Heart left ventricle (tissue), 16 donors: ENCODE data around the gene SAMD9. TPM values are rescaled to one million over a fixed set of nuclear protein-coding genes. Genes with fewer than 3 reads are reported as not detected.

Source experiments
- ATAC-seq, 4 donors: fragments of 200-7000 bp; cut with Tn5 transposase; one replicate each; pipeline ENCODE4 v1.9.1; 2020 to 2022; ENCODE audit warnings: moderate library complexity in 4 of 4, mild to moderate bottlenecking in 3 of 4, moderate number of reproducible peaks in 1 of 4
- DNase-seq, 5 donors: peaks; one replicate each; pipeline ENCODE4 v3.0.0-alpha.2; 2020
- H3K27ac ChIP-seq, 12 donors: fragments of 200-600 bp; sonication (generic) in 4 of 12; one replicate each; pipeline versions ENCODE4 v1.5.0 to v1.8.0; 2016 to 2022; ENCODE audit warnings: mild to moderate bottlenecking in 2 of 12
- H3K27me3 ChIP-seq, 9 donors: fragments of 200-600 bp; sonication (generic) in 2 of 9; one replicate each; pipeline versions ENCODE4 v1.5.1 to v1.8.0; 2016 to 2022; ENCODE audit warnings: mild to moderate bottlenecking in 3 of 9
- H3K36me3 ChIP-seq, 9 donors: fragments of 200-600 bp; sonication (generic) in 2 of 9; one replicate each; pipeline versions ENCODE4 v1.5.0 to v1.8.0; 2018 to 2022; ENCODE audit warnings: mild to moderate bottlenecking in 2 of 9
- H3K4me1 ChIP-seq, 12 donors: fragments of 200-600 bp; sonication (generic) in 4 of 12; one replicate each; pipeline versions ENCODE4 v1.5.0 to v1.8.0; 2016 to 2022; ENCODE audit warnings: mild to moderate bottlenecking in 3 of 12
- H3K4me3 ChIP-seq, 12 donors: fragments of 200-600 bp; sonication (generic) in 4 of 12; one replicate each; pipeline versions ENCODE4 v1.5.0 to v1.8.0; 2017 to 2022; ENCODE audit warnings: mild to moderate bottlenecking in 9 of 12, moderate library complexity in 4 of 12
- H3K9me3 ChIP-seq, 12 donors: fragments of 200-600 bp; sonication (generic) in 4 of 12; one replicate each; pipeline versions ENCODE4 v1.5.0 to v1.8.0; 2016 to 2022; ENCODE audit warnings: mild to moderate bottlenecking in 1 of 12
- CTCF ChIP-seq, 12 donors: fragments of 200-600 bp; sonication (generic) in 4 of 12; IDR thresholded peaks; one replicate each; pipeline versions ENCODE4 v1.5.0 to v1.8.0; 2018 to 2022; ENCODE audit warnings: antibody characterized with exemption in 12 of 12, mild to moderate bottlenecking in 5 of 12
- POLR2A ChIP-seq, 2 donors: fragments of 450-650 bp; IDR thresholded peaks; one replicate each; pipeline ENCODE4 v1.6.1; 2017; ENCODE audit warnings: antibody characterized with exemption in 2 of 2, mild to moderate bottlenecking in 2 of 2, moderate library complexity in 2 of 2
- WGBS, 4 donors: extraction: QIAGEN DNeasy Blood & Tissue Kit in 2 of 4; methylation state at CpG; one replicate each; pipeline versions ENCODE4 v1.1.5 to v1.1.7; 2013 to 2018; 5-methylcytosine and 5-hydroxymethylcytosine counted together
- intact Hi-C, 10 donors: fragments of 100-400 bp; cut with DNase I; formaldehyde crosslinking; loops; one replicate each; pipeline versions ENCODE4 v1.11.1 to v1.14.2; 2022
- polyA plus RNA-seq, 2 donors: library from polyadenylated mRNA; stranded (reverse); fragments of 200-250 nt; gene quantifications; one replicate each; pipeline ENCODE4 v1.2.3, GENCODE V29; 2013
- total RNA-seq, 9 donors: library from RNA; depleted of rRNA in 2 of 9; stranded (reverse); fragments of >200 nt in 2 of 9; fragmentation: NEBNext Ultra II Directional in 3 of 9; extraction: Animal tissue kit (Norgen Biotek cat#: 25700) in 3 of 9; gene quantifications; one replicate each; pipeline versions ENCODE4 v1.1.0 to v1.2.4, GENCODE V29; 2016 to 2023
- donor health status: ischemic (EF 13 %, LVEDD 7.1; RV severe dilation, severe dysfunction).
- donor health status: healthy with polysubstance abuse.
- donor health status: DM: no; HTN: yes; CAD: no.
- donor health status: DM: no; HTN: no; CAD: no.
- donor health status: ischemic (EF 25% LVEDD 6.9; RV normal size, moderate dysfunction).
- donor health status: ischemic (EF 25% LVEDD 5.7; RV mildly dilated, moderate dysfunction).
- donor health status: healthy.
- donor health status: DM: yes; HTN: yes; CAD: no.
- donor health status: ischemic (EF 35%, LVEDD 5.7; RV mildly dilated, moderate dysfunction).
- donor health status: nonischemic (EF 11% LVEDD 7.7; RV severe dilation, severe dysfunction).
- donor health status: DM: yes; HTN: yes; CAD: no.
- donor health status: PGD.
- donor health status: ischemic (EF 29% LVEDD 5.4; RV normal size, mild dysfunction).
- donor health status: nonischemic (EF 23%, LVEDD 6.1; RV moderate dilation, normal function).

SAMD9 gene
- total and polyA plus RNA-seq, 11 donors = 1.1 to 9.5 (median 3.1) TPM

DNA sequence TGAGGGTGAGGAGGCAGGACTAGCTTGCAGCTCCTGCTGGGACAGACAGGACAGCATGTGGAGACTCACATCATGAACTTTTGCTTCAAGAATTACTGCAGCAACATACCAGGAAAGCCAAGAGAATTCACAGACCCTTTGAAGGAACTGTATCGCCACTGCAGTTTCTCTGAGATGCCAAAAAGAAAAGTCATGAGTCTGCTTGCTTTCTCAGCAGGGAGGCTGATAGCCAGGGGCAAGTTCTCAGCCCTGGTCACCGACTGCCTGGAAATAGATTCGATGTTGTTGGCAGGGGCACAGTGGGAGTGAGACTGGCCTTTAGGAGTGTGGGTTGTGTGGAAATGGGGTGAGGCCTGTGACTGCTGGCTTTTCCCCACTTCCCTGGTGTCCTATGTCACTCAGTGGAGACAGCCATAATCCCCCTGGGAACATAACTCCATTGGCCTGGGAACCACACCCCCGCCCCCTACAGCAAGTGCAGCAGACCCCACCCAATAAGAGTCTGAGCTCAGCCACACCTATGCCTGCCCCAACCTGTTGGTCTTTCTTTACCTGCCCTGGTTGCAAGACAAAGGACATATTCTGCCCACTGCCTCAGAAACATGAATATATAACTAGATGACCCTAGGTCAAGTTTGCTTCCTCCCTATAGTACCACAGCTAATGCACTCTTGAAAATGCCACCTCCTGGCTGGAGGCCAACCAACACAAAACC is 1.6 kb upstream of the SAMD9 start:
- DNase-seq (no peak), ATAC-seq (no peak)
- TF ChIP-seq CTCF (IDR thresholded peaks at IDR 0.05) (no peak), POLR2A (IDR thresholded peaks at IDR 0.05) (no peak)
- WGBS, 4 donors = 52 to 78% (median 72%) methylated on average over 4 of the region's 4 CpGs
- intact Hi-C loops = no loop called here
- Histone ChIP-seq H3K36me3 (peaks cover 0 to 13% (median 2%) of the 10 kb centered on the region in 9 donors), H3K27ac (no peak overlapping the region), H3K4me1 (peaks cover 0 to 27% (median 5%) of the 10 kb centered on the region in 12 donors), H3K9me3 (peaks cover 0 to 41% (median 2%) of the 10 kb centered on the region in 12 donors), H3K27me3 (no peaks in the 10 kb centered on the region), H3K4me3 (no peak overlapping the region)

- WGBS, 4 donors = 42 to 59% (median 51%) methylated on average over 1 of the region's 1 CpG
- intact Hi-C loops = no loop called here
- peaks cover 0 to 31% (median 4%) of the 10 kb centered on the region in 9 donors for H3K36me3 ChIP-seq
- H3K4me1 ChIP-seq = peaks cover 0 to 27% (median 5%) of the 10 kb centered on the region in 12 donors
- H3K27ac ChIP-seq = peak overlapping the region in 11 of 12 donors; percentile 9 to 87 (median 73)
- ATAC-seq (no peak), DNase-seq (no peak)
- H3K27me3 ChIP-seq = no peaks in the 10 kb centered on the region
- H3K4me3 ChIP-seq = peak overlapping the region; percentile 13 to 73 (median 51)
- peaks cover 0 to 41% (median 3%) of the 10 kb centered on the region in 12 donors for H3K9me3 ChIP-seq
- TF ChIP-seq POLR2A (IDR thresholded peaks at IDR 0.05) (no peak), CTCF (IDR thresholded peaks at IDR 0.05) (no peak)
These were observed 452 bp downstream of the SAMD9 start for GRCh38 chr7:93117327-93117726.

DNA sequence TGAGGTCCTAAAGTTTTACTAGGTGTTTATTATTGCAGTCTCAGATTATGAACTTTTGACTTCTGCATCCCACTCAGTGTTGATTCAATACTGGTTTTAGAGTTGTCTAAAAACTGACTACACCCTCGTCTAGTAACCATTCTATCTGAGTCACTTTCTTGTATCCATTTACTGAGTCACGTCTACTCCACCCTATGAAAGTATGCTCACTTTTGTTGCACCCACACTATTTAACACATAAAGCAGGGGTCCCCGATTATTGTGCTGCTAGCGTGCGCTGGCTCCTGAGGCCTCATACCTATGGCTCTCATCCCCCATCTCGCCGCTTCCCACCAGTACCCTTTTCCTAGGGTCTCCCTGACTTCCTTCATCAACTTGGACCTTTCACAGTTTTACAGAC is 2.0 kb downstream of the SAMD9 start:
- Histone ChIP-seq H3K9me3 (peaks cover 0 to 51% (median 10%) of the 10 kb centered on the region in 12 donors), H3K4me1 (peaks cover 0 to 27% (median 5%) of the 10 kb centered on the region in 12 donors), H3K4me3 (peak overlapping the region in 2 of 12 donors; percentile 63 to 73), H3K36me3 (peaks cover 0 to 44% (median 4%) of the 10 kb centered on the region in 9 donors), H3K27me3 (no peaks in the 10 kb centered on the region), H3K27ac (no peak overlapping the region)
- 81 to 92% (median 88%) methylated on average over 7 of the region's 7 CpGs for WGBS, 4 donors
- peak in 1 of 4 donors; percentile 43 for ATAC-seq
- no peak for TF ChIP-seq POLR2A (IDR thresholded peaks at IDR 0.05)
- TF ChIP-seq CTCF (IDR thresholded peaks at IDR 0.05) = no peak
- intact Hi-C loops = no loop called here
- DNase-seq = no peak

DNA sequence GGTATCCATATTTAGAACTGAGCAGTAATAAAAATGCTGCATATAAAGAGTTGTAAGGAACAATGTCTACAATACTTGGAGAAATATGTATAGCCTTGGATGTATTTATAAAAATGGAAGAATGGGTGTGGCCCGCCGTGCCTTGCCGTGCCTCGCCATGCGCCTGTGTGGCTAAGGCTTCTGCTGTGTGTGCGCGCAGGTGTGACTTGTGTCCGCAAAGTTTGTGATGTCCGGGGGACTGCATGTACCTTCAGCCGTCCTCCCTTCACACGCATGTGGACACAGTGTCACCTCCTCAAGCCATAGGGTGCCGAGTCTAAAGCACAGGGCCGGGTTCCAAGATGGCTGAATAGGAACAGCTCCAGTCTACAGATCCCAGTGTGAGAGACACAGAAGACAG is 9.8 kb downstream of the SAMD9 start:
- no peak for TF ChIP-seq CTCF (IDR thresholded peaks at IDR 0.05)
- no peak for TF ChIP-seq POLR2A (IDR thresholded peaks at IDR 0.05)
- DNase-seq = no peak
- H3K36me3 ChIP-seq = peaks cover 9 to 84% (median 38%) of the 10 kb centered on the region in 9 donors
- no peaks in the 10 kb centered on the region for H3K27me3 ChIP-seq
- peaks cover 0 to 98% (median 79%) of the 10 kb centered on the region in 12 donors for H3K9me3 ChIP-seq
- 85 to 97% (median 91%) methylated on average over 10 to 13 of the region's 13 CpGs for WGBS, 4 donors
- ATAC-seq = no peak
- H3K4me3 ChIP-seq = no peak overlapping the region
- no peak overlapping the region for H3K27ac ChIP-seq
- no peaks in the 10 kb centered on the region for H3K4me1 ChIP-seq
- intact Hi-C loops = no loop called here
